ENCODE measurements around the gene CDK14. TPM values are rescaled to one million over a fixed set of nuclear protein-coding genes. Genes with fewer than 3 reads are reported as not detected.
A peak's percentile ranks its signal among the peaks of the same experiment; 100 is the strongest.

The CDK14 gene
- total and polyA plus RNA-seq, 11 donors = 2.9 to 37.7 (median 21.3) TPM

DNA sequence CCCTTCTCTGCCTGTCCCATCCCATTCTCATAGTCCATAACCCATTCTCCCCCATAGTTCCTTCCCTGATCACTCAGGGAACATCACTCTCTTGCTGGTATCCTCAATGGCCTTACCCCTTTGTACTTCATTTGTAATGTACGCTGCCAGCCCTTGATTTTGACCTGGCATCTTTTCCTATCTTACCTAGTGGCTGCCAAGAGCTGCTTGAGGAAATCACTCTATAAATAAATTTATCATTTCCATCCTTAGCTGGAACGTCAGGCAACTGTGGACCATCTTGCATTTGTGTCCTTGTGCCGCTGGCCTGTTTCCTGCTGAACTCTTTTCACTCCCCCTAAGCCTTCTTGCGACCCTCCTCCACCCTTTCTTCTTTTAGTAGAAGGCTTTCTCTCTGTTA is 14.0 kb downstream of the CDK14 start:
- WGBS, 4 donors = 44 to 55% (median 47%) methylated on average over 4 of the region's 4 CpGs

DNA sequence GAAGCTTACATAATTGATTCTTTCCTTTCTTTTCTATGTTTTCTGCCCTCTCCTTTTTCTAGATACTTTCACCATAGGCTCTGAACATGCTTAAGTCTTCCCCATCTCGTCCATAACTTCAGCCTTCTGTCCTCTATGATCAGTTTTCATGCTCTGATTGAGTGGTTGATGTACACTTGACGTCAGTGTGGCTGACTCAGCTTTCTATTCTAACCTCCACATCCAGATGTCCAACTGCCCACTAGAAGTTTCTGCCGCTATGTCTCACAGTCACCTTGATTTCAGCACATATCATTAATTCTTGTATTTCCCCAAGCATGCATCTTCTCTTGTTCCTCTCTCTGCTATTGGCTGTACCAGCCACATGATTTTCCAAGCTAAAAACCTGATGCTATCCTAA is 15.0 kb downstream of the CDK14 start:
- intact Hi-C loops (cut with DNase I) = no loop called here
- Histone ChIP-seq H3K4me3 (no peak overlapping the region), H3K4me1 (peaks cover 0 to 22% (median 1%) of the 10 kb centered on the region in 12 donors), H3K27me3 (no peaks in the 10 kb centered on the region), H3K9me3 (no peaks in the 10 kb centered on the region), H3K27ac (no peak overlapping the region), H3K36me3 (no peaks in the 10 kb centered on the region)
- no peak for DNase-seq
- WGBS, 4 donors = 61 to 79% (median 71%) methylated on average over 3 of the region's 3 CpGs
- ATAC-seq = peak in 2 of 4 donors; percentile 20 to 33
- TF ChIP-seq POLR2A (IDR thresholded peaks at IDR 0.05) (no peak), CTCF (IDR thresholded peaks at IDR 0.05) (no peak)

More for the DNA sequence above, 14.0 kb downstream of the CDK14 start:
- no peaks in the 10 kb centered on the region for H3K36me3 ChIP-seq
- intact Hi-C loops (cut with DNase I) = no loop called here
- no peaks in the 10 kb centered on the region for H3K9me3 ChIP-seq
- peak overlapping the region in 3 of 12 donors; percentile 17 to 60 (median 39) for H3K27ac ChIP-seq
- peak; percentile 37 to 89 (median 79) for ATAC-seq
- DNase-seq = peak in 1 of 5 donors; percentile 38
- peaks cover 0 to 23% (median 1%) of the 10 kb centered on the region in 12 donors for H3K4me1 ChIP-seq
- H3K4me3 ChIP-seq = no peak overlapping the region
- H3K27me3 ChIP-seq = no peaks in the 10 kb centered on the region
- TF ChIP-seq CTCF (IDR thresholded peaks at IDR 0.05) (no peak), POLR2A (IDR thresholded peaks at IDR 0.05) (no peak)

- no peaks in the 10 kb centered on the region for H3K27me3 ChIP-seq
- intact Hi-C loops (cut with DNase I) = no loop called here
- no peak for TF ChIP-seq CTCF (IDR thresholded peaks at IDR 0.05)
- no peak for TF ChIP-seq POLR2A (IDR thresholded peaks at IDR 0.05)
- ATAC-seq (peak in 2 of 4 donors; percentile 53 to 57), DNase-seq (peak in 1 of 5 donors; percentile 25)
- WGBS, 4 donors = 66 to 76% (median 71%) methylated on average over 3 of the region's 3 CpGs
- no peak overlapping the region for H3K27ac ChIP-seq
- peaks cover 0 to 22% (median 1%) of the 10 kb centered on the region in 12 donors for H3K4me1 ChIP-seq
- no peak overlapping the region for H3K4me3 ChIP-seq
- H3K36me3 ChIP-seq = no peaks in the 10 kb centered on the region
- H3K9me3 ChIP-seq = no peaks in the 10 kb centered on the region
Measured at GRCh38 chr7:90613088-90613498, 17.0 kb downstream of the CDK14 start.

GRCh38 chr7:90617442-90617841 is 21.3 kb downstream of the CDK14 start:
- Histone ChIP-seq H3K4me3 (no peak overlapping the region), H3K36me3 (no peaks in the 10 kb centered on the region), H3K4me1 (peaks cover 0 to 24% (median 5%) of the 10 kb centered on the region in 12 donors), H3K27ac (no peak overlapping the region), H3K9me3 (no peaks in the 10 kb centered on the region), H3K27me3 (no peaks in the 10 kb centered on the region)
- DNase-seq = no peak
- TF ChIP-seq POLR2A (IDR thresholded peaks at IDR 0.05) = no peak
- no peak for TF ChIP-seq CTCF (IDR thresholded peaks at IDR 0.05)
- WGBS, 4 donors = 87 to 93% (median 90%) methylated on average over 3 of the region's 3 CpGs
- intact Hi-C loops (cut with DNase I) = no loop called here
- ATAC-seq = no peak

Data from heart left ventricle (tissue), 16 donors.